ENCODE results near the gene MAGI2. TPM values are rescaled to one million over a fixed set of nuclear protein-coding genes. Genes with fewer than 3 reads are reported as not detected.

MAGI2 gene
- total and polyA plus RNA-seq, 8 donors, result 1.3 to 4.0 (median 2.0) TPM

GRCh38 chr7:78279457-78279856 is 1174.0 kb downstream of the MAGI2 start:
- DNase-seq (no peak), FAIRE-seq (no peak), ATAC-seq (no peak)
- intact Hi-C loops (cut with DNase I), result no loop called here
- H3K9me3 ChIP-seq, result no peaks in the 10 kb centered on the region
- WGBS, 2 donors, result 93 to 96% methylated on average over 1 of the region's 1 CpG
- no peak for TF ChIP-seq CTCF (IDR thresholded peaks at IDR 0.05)
- H3K27me3 ChIP-seq, result no peaks in the 10 kb centered on the region
- H3K4me1 ChIP-seq, result no peaks in the 10 kb centered on the region
- no peak overlapping the region for H3K4me3 ChIP-seq
- H3K36me3 ChIP-seq, result no peaks in the 10 kb centered on the region
- no peak overlapping the region for H3K27ac ChIP-seq

- Histone ChIP-seq H3K27ac (no peak overlapping the region), H3K36me3 (no peaks in the 10 kb centered on the region), H3K4me1 (no peaks in the 10 kb centered on the region), H3K4me3 (no peak overlapping the region), H3K9me3 (no peaks in the 10 kb centered on the region), H3K27me3 (no peaks in the 10 kb centered on the region)
- no peak for TF ChIP-seq CTCF (IDR thresholded peaks at IDR 0.05)
- FAIRE-seq (no peak), ATAC-seq (no peak), DNase-seq (no peak)
- WGBS, 2 donors, result 71 to 77% methylated on average over 4 of the region's 4 CpGs
- intact Hi-C loops (cut with DNase I), result no loop called here
Observed at GRCh38 chr7:78279032-78279431, 1174.4 kb downstream of the MAGI2 start.

DNA sequence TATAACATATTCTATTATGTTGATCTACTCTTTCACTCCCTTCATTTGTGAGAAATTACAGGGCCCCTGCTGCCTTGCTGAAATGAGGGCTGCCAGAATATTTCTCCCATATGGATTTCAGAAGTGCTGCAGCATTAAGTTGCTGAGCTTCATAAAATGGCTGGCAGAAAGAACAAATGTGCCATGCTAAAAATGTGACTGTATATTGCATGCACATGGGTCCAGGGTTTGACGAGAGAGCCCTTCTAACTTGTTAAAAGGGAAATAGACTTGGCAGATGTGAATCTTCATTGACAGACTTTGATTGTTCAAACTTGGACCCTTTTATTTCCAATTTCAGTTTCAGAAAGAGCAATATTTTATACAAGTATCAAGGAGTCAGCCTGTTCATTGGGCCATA is 1186.3 kb downstream of the MAGI2 start:
- TF ChIP-seq CTCF (IDR thresholded peaks at IDR 0.05), result no peak
- DNase-seq (no peak), ATAC-seq (no peak), FAIRE-seq (no peak)
- no peaks in the 10 kb centered on the region for H3K27me3 ChIP-seq
- no peaks in the 10 kb centered on the region for H3K4me1 ChIP-seq
- H3K9me3 ChIP-seq, result no peaks in the 10 kb centered on the region
- no peak overlapping the region for H3K27ac ChIP-seq
- intact Hi-C loops (cut with DNase I), result no loop called here
- no peak overlapping the region for H3K4me3 ChIP-seq
- 91 to 92% methylated on average over 1 of the region's 1 CpG for WGBS, 2 donors
- H3K36me3 ChIP-seq, result no peaks in the 10 kb centered on the region

DNA sequence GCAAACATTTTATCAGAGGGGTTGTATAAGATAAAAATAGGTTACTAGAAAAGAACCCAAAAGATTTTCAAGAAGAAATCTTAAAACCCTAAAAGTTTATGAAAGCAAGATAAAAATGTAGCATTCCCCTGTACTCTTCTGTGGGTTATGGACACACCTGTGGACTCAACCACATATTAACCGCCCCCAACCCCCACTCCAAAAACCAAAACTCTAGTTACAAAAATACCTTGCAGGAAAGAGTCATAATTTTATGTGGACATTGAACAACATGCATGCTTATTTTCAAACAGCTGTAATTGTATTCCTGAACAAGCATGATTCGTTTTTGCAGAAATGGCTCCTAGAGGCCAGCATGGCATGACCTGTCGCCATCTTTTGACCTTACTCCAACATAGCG is 1188.0 kb downstream of the MAGI2 start:
- Histone ChIP-seq H3K9me3 (no peaks in the 10 kb centered on the region), H3K4me3 (no peak overlapping the region), H3K4me1 (no peaks in the 10 kb centered on the region), H3K27ac (no peak overlapping the region), H3K27me3 (no peaks in the 10 kb centered on the region), H3K36me3 (no peaks in the 10 kb centered on the region)
- no peak for ATAC-seq
- no peak for DNase-seq
- no peak for TF ChIP-seq CTCF (IDR thresholded peaks at IDR 0.05)
- no peak for FAIRE-seq
- intact Hi-C loops (cut with DNase I), result no loop called here
- WGBS, 2 donors, result 86 to 92% methylated on average over 4 of the region's 4 CpGs

GRCh38 chr7:78265071-78265470 is 1188.4 kb downstream of the MAGI2 start:
- Histone ChIP-seq H3K27ac (no peak overlapping the region), H3K4me3 (no peak overlapping the region), H3K9me3 (no peaks in the 10 kb centered on the region), H3K36me3 (no peaks in the 10 kb centered on the region), H3K27me3 (no peaks in the 10 kb centered on the region), H3K4me1 (no peaks in the 10 kb centered on the region)
- TF ChIP-seq CTCF (IDR thresholded peaks at IDR 0.05), result no peak
- DNase-seq, result no peak
- intact Hi-C loops (cut with DNase I), result no loop called here
- FAIRE-seq, result no peak
- 18 to 19% methylated on average over 2 of the region's 2 CpGs for WGBS, 2 donors
- ATAC-seq, result no peak

Data from pancreas (tissue), 10 donors.